ENCODE results near the gene FHIT. TPM values are rescaled to one million over a fixed set of nuclear protein-coding genes. Genes with fewer than 3 reads are reported as not detected.

Gene FHIT
- total and polyA plus RNA-seq, 10 of the 15 experiments (the other 5 are each of a cell fraction or from before 2014, with no cell fraction given): 4.2 to 14.9 (median 9.4) TPM

DNA sequence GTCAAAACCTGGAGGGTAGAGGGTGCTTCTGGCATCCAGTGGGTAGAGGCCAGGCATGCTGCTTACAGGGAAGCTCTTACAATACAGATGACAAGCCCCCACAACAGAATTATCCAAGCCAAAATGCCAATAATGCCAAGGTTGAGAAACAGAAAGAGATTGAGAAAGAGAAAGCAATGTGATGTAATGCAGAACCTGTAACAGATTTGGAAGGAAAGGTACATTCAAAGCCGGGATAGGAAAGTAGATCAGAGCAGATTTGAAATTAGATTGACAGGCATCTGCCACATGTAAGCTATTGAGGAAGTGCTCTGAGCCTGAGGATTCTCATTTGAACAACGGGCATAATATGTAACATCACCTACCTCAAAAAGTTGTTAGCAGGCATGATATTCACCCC is 157.9 kb downstream of the FHIT start (continued):
- TF ChIP-seq, protein P1, sequence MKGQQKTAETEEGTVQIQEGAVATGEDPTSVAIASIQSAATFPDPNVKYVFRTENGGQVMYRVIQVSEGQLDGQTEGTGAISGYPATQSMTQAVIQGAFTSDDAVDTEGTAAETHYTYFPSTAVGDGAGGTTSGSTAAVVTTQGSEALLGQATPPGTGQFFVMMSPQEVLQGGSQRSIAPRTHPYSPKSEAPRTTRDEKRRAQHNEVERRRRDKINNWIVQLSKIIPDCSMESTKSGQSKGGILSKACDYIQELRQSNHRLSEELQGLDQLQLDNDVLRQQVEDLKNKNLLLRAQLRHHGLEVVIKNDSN (IDR thresholded peaks at IDR 0.05; ENCODE audit: borderline replicate concordance, extremely low read length, insufficient read depth, low read depth, low read length): no peak
- TF ChIP-seq STAT1 (conservative IDR thresholded peaks at IDR 0.05) (no peak), CBX3 (IDR thresholded peaks at IDR 0.05; ENCODE audit: borderline replicate concordance, low read depth) (no peak)

- H3K4me2 ChIP-seq (ENCODE audit: control insufficient read depth, insufficient read depth): no peak overlapping the region
- no peaks in the 10 kb centered on the region for H3K4me1 ChIP-seq (ENCODE audit: control insufficient read depth, insufficient read depth, low read length)
- no peak overlapping the region for H3K9ac ChIP-seq (ENCODE audit: control insufficient read depth, insufficient read depth, low read length)
- ChIA-PET CTCF (no interaction called here), SMC1A (ENCODE audit: uncharacterized antibody, unreplicated experiment) (interaction anchor here (0.7 to 1.3 kb wide), 2 partner anchors 11 to 540 kb away, joined by 3 read pairs; no protein-coding TSS in a partner anchor), POLR2A (no interaction called here), RAD21 (ENCODE audit: unreplicated experiment) (no interaction called here)
- no peaks in the 10 kb centered on the region for H3K27me3 ChIP-seq (replicated peaks in 1 of 2; ENCODE audit: control insufficient read depth in 2 of 2, insufficient read depth in 2 of 2, low read length in 1 of 2)
- H2AFZ ChIP-seq (ENCODE audit: control insufficient read depth, low read depth, low read length): no peak overlapping the region
- no peaks in the 10 kb centered on the region for H3K36me3 ChIP-seq (ENCODE audit: control insufficient read depth in 2 of 2, insufficient read depth in 2 of 2, low read length in 1 of 2)
- H3K27ac ChIP-seq (ENCODE audit: control insufficient read depth, insufficient read depth): no peak overlapping the region
- WGBS (ENCODE audit: insufficient coverage, insufficient replicate concordance, low lambda C conversion rate, missing lambda C conversion rate): 76% methylated on average over 4 of the region's 4 CpGs
- no peak overlapping the region for H3K4me3 ChIP-seq
- no peaks in the 10 kb centered on the region for H3K9me3 ChIP-seq (replicated peaks; ENCODE audit: control insufficient read depth, insufficient read depth, low read length)
- no peak for ATAC-seq
- no peak for FAIRE-seq
- intact Hi-C loops (cut with micrococcal nuclease; ENCODE audit: unreplicated experiment): no loop called here
- no peak for TF ChIP-seq HDAC6 (IDR thresholded peaks at IDR 0.05; ENCODE audit: unreplicated experiment)
- TF ChIP-seq CREM (IDR thresholded peaks at IDR 0.05; ENCODE audit: low read depth): no peak
- no peak for TF ChIP-seq PAX8 (IDR thresholded peaks at IDR 0.05)
- TF ChIP-seq HSF1 (IDR thresholded peaks at IDR 0.05; ENCODE audit: low read depth, low read length): no peak
- no peak for TF ChIP-seq YBX1 (IDR thresholded peaks at IDR 0.05)
- TF ChIP-seq CHD1 (IDR thresholded peaks at IDR 0.05; ENCODE audit: low read depth, low read length): no peak
- TF ChIP-seq HCFC1 (IDR thresholded peaks at IDR 0.05; ENCODE audit: low read length): no peak
- no peak for TF ChIP-seq MYB (IDR thresholded peaks at IDR 0.05; ENCODE audit: borderline replicate concordance, low read depth, low read length)
- no peak for TF ChIP-seq POU2F2 (IDR thresholded peaks at IDR 0.05; ENCODE audit: borderline replicate concordance, low read depth, low read length)
- TF ChIP-seq, protein P2, sequence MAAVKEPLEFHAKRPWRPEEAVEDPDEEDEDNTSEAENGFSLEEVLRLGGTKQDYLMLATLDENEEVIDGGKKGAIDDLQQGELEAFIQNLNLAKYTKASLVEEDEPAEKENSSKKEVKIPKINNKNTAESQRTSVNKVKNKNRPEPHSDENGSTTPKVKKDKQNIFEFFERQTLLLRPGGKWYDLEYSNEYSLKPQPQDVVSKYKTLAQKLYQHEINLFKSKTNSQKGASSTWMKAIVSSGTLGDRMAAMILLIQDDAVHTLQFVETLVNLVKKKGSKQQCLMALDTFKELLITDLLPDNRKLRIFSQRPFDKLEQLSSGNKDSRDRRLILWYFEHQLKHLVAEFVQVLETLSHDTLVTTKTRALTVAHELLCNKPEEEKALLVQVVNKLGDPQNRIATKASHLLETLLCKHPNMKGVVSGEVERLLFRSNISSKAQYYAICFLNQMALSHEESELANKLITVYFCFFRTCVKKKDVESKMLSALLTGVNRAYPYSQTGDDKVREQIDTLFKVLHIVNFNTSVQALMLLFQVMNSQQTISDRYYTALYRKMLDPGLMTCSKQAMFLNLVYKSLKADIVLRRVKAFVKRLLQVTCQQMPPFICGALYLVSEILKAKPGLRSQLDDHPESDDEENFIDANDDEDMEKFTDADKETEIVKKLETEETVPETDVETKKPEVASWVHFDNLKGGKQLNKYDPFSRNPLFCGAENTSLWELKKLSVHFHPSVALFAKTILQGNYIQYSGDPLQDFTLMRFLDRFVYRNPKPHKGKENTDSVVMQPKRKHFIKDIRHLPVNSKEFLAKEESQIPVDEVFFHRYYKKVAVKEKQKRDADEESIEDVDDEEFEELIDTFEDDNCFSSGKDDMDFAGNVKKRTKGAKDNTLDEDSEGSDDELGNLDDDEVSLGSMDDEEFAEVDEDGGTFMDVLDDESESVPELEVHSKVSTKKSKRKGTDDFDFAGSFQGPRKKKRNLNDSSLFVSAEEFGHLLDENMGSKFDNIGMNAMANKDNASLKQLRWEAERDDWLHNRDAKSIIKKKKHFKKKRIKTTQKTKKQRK (IDR thresholded peaks at IDR 0.05; ENCODE audit: low read depth, low read length): no peak
- no peak for TF ChIP-seq TCF3 (IDR thresholded peaks at IDR 0.05; ENCODE audit: borderline replicate concordance, insufficient read depth, low read depth, low read length)
- TF ChIP-seq SUPT20H (IDR thresholded peaks at IDR 0.05; ENCODE audit: borderline replicate concordance, control insufficient read depth, low read depth, low read length): no peak
- TF ChIP-seq JUND (IDR thresholded peaks at IDR 0.05; ENCODE audit: low read depth, low read length): no peak
- TF ChIP-seq WRNIP1 (IDR thresholded peaks at IDR 0.05; ENCODE audit: borderline replicate concordance, low read depth, low read length): no peak
- TF ChIP-seq RAD51 (IDR thresholded peaks at IDR 0.05): no peak
- no peaks in the 10 kb centered on the region for H4K20me1 ChIP-seq (ENCODE audit: control insufficient read depth, insufficient read depth)
- no peaks in the 10 kb centered on the region for H3K79me2 ChIP-seq (ENCODE audit: control insufficient read depth, insufficient read depth, low read length)
- in situ Hi-C loops (cut with MboI): no loop called here
- BruUV-seq (replicated peaks): no TSS peak
- DNase-seq (ENCODE audit: low read depth, low spot score): no peak
Measured at GRCh38 chr3:61092870-61093269, 158.4 kb downstream of the FHIT start.
